Measurements from ENCODE around the gene SLC33A1. TPM values are rescaled to one million over a fixed set of nuclear protein-coding genes. Genes with fewer than 3 reads are reported as not detected.
"Not testable (repeated sequence)": the region's sequence is repeated elsewhere in the genome, so short reads cannot be mapped to it uniquely, and the experiment has no call there.

SLC33A1 gene
- 39.5 TPM for total RNA-seq

DNA sequence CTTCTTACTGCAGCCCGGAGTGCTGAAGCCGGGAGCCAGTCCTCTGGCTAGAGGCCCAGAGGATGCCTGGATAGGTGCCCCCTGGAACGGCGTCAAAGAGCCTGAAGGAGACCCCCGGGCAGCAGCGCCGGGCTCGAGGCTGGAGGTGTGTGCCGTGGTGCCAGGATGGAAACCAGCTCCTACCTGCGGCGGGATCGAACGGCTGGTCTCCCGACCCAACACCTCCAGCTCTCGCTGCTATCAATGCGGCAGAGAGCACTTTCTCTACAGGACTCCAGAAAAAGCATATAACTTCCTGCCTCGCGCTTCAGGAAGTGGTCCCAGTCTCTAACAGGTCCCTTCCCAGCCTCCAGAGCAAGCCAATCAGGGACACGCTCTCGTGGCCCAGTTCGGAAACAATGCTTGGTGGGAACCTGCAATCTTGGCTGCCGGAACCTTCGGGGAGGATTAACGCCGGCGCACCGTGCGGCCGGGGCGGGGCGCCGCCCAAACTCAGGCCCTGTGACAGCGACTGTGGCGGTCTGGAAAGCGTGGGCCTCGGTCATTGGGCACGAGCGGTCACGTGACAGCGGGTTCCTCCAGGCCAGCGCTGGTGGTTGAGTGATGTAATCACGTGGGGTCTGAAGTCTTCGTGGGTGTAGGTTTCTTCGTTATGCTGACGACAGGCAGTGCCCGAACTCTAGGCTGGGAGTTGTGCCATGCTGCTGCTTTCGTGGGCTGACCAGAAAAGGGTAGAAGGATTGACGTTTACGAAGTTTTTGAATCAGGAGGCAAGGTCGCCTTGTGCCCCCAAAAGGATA is at the start of gene SLC33A1:
Gene SLC33A1, minus strand, starts transcription at position 287 of the 800 bp plus-strand sequence. CDS start 430 bp downstream, outside the sequence.
- DNase-seq (ENCODE audit: low spot score) = peak; percentile 99

DNA sequence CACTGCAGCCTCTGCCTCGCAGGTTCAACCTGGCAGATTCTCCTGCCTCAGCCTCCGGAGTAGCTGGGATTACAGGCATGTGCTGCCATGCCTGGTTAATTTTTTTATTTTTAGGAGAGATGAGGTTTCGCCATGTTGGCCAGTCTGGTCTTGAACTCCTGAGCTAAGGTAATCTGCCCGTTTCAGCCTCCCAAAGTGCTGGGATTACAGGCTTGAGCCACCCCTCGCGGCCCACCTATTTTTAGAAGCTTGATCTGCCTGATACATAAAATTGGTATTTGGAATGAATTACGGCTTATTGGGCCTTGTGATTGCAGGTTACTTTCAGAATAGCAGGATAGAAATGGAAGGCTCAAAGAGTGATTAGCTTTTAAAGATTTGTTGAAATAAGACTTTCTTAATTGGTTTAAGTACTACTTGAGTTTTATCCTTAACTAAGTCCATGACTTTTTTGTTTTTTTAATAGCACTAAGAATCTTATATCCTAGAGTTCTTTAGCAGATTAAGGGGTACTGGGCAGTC is 41.2 kb upstream of the SLC33A1 start:
- DNase-seq (ENCODE audit: low spot score) = no peak

DNA sequence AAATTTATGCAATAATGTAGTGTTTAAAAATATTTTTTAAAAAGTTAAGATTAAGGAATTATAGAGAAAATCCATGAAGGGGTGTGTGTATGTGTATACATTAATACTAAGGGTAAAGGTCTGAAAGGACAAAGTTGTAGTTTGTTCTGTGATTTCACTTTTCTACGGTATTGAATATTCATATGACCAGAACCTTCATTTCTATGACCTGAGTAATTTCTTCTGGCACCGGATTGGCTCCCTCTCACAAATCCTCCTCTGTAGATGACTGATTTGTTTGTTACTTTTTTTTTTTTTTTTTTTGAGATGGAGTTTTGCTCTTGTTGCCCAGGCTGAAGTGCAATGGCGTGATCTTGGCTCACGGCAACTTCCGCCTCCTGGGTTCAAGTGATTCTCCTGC is 37.1 kb upstream of the SLC33A1 start:
- DNase-seq (ENCODE audit: low spot score) = no peak

GRCh38 chr3:155890671-155891190 is 36.5 kb upstream of the SLC33A1 start:
- no peak for DNase-seq (ENCODE audit: low spot score)

DNA sequence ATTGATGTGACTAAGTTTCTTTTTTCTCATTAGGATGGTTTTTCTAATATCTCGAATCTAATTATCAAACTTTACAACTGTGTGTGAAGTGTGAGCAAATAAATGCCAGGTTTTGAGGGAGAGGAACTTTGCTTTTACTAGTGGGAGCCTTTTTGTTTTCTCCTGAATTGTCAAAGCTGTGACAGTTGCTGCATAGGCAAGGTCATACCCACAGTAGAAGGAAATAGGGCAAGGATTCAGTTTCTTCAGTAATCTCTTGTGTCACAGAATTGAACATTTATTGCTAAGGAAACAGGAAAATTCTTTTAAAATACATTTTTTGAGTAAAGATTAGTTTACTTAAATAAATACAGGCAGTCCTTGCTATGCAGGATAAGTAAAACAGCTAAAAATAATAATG is 35.7 kb upstream of the SLC33A1 start:
- DNase-seq (ENCODE audit: low spot score) = no peak

DNA sequence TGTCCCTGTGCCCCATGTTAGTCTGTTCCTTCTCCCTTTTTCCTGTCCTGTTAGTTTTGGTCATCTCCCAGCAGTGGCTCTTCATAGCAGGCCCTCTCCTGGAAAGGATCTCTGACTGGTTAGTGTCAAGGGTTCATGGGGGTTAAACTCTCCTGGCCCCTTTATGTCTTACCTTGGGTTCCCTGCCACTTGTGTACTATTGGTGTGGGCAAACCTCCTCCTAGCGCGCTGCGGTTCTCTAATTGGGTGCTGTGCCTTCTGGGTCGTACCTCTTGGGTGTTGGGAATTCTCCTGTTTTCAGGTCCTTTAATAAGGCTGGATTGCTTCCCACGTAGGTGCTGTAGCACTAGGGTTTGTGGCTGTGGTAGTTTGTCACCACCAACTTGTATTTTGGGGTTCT is 35.0 kb upstream of the SLC33A1 start:
- DNase-seq (ENCODE audit: low spot score) = no peak

DNA sequence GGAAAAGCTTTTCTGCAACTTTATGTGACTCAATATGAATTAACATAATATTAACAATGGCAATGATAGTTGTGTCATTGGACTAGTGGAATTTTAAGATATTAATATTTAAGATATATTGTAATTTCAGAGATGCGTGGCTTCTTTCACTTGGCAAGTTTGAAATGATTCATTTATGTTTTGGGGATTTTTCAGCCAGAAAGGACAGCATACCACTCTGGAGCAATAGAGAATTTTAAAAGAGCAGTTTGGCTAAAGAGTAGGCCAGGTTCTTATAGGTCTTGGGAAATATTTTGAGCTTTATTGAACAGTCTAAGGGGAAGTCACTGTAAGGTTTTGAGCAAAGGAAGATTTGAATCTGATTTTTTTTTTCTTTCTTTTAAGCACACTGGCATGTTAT is 32.7 kb upstream of the SLC33A1 start:
- no peak for DNase-seq (ENCODE audit: low spot score)

DNA sequence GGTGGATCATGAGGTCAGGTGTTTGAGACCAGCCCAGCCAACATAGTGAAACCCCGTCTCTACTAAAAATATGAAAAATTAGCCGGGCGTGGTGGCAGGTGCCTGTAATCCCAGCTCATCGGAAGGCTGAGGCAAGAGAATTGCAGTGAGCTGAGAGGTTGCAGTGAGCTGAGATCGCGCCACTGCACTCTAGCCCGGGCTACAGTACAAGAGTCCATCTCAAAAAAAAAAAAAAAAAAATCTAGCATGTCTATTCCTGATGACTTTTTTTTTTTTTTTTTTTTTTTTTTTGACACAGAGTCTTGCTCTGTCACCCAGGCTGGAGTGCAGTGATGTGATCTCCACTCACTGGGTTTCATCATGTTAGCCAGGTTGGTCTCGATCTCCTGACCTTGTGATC is 32.1 kb upstream of the SLC33A1 start:
- DNase-seq (ENCODE audit: low spot score) = not testable (repeated sequence)

- no peak for DNase-seq (ENCODE audit: low spot score)
Measured at GRCh38 chr3:155885292-155885691, 31.1 kb upstream of the SLC33A1 start.

DNA sequence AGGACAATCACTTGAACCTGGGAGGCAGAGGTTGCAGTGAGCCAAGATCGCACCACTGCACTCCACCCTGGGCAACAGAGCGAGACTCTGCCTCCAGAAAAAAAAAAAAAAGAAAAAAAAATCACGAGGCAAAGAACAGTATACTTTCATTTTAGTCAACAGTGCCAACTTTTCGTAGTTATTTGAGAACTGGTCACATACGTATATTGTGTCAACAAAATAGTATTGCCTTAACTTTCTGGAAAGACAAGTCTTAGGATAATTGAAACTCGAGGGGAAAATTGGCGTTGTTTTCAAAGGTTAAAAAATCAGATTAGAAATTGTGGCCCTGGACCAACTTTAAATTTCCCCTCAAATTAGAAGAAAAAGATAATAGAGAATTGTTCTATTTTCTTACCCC is 30.1 kb upstream of the SLC33A1 start:
- no peak for DNase-seq (ENCODE audit: low spot score)

DNA sequence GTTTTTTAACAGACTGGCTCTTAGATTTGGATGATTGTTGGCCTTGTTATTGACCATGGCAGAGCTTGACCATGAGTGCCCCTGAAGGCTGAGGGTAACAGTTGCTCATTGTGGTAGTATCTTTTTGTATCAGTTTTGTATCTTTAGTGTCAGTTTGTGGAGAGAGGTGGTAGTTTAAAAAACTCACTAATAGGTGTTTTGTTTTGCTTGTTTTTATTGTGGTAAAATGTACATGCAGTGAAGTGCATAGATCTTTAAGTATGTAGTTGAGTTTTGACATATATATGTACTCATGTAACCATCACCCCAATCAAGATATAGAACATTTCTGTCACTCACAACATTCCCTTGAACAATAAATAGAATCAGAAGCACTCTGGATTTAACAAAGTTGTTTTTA is 26.1 kb upstream of the SLC33A1 start:
- DNase-seq (ENCODE audit: low spot score) = no peak

GRCh38 chr3:155876503-155876902 is 22.3 kb upstream of the SLC33A1 start:
- DNase-seq (ENCODE audit: low spot score) = no peak

DNA sequence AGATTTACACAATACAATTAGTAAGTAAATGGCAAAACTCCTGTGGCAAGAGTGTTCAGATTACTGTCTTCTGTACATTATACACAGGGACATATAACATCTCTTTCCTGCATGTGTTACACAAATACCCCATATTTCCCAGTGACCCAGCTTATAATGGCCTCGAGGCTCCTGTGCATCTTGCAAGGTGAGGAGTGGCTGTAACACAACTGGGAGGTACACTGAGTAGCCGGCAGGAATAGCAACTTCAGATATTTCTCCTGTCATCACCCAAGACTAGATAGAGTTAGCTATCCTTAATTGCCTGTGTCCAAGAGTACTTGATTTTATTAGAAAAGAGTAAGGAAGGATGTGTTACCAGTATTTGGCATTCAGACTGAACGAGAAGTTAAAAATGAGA is 21.8 kb upstream of the SLC33A1 start:
- DNase-seq (ENCODE audit: low spot score) = no peak

DNA sequence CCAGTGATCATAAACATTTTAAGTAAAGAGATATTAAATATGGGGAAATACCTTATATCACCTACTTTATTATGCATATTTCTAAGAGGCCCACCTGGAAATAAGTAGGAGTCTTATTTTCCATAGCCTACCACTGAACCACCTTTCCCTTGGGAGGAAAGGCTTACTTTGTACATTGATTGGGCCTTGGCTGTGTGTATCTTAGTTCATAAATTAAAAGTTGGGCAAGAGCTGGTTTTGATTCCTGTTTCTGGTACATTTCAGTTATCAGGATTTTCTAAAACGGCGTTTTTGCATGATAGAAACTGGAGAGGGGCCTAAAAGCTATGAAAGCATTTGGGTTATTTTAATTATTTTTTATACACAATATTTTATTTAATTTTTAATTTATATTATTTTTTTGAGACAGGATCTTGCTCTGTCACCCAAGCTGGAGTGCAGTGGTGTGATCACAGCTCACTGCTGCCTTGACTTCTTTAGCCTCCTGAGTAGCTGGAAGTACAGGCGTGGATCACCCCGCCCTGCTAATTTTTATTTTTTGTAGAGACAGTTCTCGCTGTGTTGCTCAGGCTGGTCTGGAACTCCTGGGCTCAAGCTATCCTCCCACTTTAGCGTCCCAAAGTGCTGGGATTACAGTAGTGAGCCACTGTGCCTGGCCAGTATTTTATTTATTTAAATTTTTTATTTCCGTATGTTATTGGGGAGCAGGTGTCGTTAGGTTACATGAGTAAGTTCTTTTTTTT is 18.8 kb upstream of the SLC33A1 start:
- no peak for DNase-seq (ENCODE audit: low spot score)

- no peak for DNase-seq (ENCODE audit: low spot score)
Measured at GRCh38 chr3:155871746-155872158, 17.5 kb upstream of the SLC33A1 start.

DNA sequence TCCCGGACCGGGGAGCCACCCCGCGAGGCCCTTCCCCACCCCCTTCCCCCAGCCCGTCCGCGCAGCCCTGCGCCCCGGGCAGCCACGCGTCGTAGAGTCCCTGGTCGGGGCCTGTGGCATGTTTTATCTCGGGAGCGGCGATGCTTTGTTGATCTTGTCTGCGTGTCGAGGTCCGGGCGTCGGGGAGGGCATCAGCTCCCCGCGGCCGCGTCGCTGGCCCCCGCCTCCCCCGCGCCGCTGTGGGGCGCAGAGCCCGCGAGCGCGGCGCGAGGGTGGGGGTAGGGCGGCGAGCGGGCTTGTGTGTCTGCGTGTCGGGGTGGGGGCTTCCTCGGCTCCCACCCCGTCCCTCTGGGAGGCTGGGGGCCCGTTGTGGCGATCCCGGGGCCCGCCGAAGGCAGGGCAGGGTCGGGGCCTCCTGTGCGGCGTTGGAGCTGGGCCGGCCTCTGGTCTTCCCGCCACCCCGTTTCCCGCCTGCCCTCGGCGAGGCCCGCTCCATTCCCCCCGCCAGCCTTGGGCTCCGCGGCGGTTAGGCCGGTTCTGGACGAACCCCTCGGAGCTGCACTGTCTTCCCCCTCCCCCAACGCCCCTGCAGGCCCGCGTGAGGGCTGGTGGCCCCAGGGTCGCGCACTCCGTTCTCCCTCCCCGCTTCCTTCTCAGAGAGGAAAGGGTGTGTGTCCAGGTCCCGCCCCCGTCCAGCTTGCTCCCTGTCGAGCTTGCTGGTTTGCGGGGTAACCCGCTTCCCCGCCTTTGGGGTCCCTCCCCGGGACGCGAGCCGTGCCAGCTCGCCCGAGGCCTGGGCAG is 16.9 kb upstream of the SLC33A1 start:
- peak; percentile 52 for DNase-seq (ENCODE audit: low spot score)

DNA sequence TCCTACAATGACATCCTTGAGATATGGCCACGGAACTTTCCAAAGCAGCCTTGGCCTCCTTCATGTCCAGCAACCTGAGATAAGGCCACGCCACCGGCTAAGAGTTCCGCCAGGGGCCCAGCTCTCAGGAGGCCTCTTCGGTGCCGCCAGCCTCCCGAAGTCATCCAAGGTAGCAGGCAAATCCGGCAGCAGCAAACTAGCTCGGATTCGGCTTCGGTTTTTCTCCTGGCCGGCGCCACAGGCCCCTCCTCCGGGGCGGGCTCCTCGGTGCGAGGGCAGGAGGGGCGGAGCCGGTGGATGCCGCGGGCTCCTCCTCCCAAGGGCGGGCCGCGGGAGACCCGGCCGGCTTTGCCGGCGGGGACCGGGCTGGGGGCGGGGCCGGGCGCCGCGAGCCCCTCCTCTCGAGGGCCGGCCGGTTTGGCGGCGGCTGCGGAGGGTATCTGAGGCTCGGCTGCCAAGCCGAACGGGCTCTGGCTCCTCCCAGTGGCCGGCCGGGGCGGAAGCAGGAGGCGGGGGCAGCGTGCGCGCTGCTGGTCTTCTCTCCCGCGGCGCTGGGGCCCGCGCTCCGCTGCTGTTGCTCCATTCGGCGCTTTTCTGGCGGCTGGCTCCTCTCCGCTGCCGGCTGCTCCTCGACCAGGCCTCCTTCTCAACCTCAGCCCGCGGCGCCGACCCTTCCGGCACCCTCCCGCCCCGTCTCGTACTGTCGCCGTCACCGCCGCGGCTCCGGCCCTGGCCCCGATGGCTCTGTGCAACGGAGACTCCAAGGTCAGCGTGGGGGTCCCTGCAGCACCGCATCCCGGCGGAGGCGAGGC is 16.1 kb upstream of the SLC33A1 start, which contains the start of gene GMPS:
Gene GMPS, plus strand, starts transcription at position 518 of the 812 bp plus-strand sequence. Its CDS starts 221 bp downstream, at position 739.
- peak; percentile 94 for DNase-seq (ENCODE audit: low spot score)

- no peak for DNase-seq (ENCODE audit: low spot score)
Measured at GRCh38 chr3:155869691-155870090, 15.5 kb upstream of the SLC33A1 start.

- no peak for DNase-seq (ENCODE audit: low spot score)
Measured at GRCh38 chr3:155863072-155863784, 9.0 kb upstream of the SLC33A1 start.
